Loucy (cell line): ENCODE measurements around the gene ZNF648.

Experiments used
- CTCF ChIP-seq: fragments of 200-600 bp; sonication (generic); conservative IDR thresholded peaks from 2 replicates; pipeline ENCODE4 v1.5.1; 2014; ENCODE audit warnings: mild to moderate bottlenecking, antibody characterized with exemption, low read length
- EZH2phosphoT487 ChIP-seq: fragments of 200-600 bp; IDR thresholded peaks from 2 replicates; pipeline ENCODE4 v1.6.1; 2018; ENCODE audit warnings: antibody characterized with exemption, mild to moderate bottlenecking, moderate library complexity, borderline replicate concordance

GRCh38 chr1:182084487-182085316, 23.2 kb upstream of the ZNF648 start:
- peak; percentile 77 for TF ChIP-seq CTCF
- TF ChIP-seq EZH2phosphoT487, result no peak
